Measurements from ENCODE around the gene IQGAP2. TPM values are rescaled to one million over a fixed set of nuclear protein-coding genes. Genes with fewer than 3 reads are reported as not detected.
"Not testable (repeated sequence)": the region's sequence is repeated elsewhere in the genome, so short reads cannot be mapped to it uniquely, and the experiment has no call there.

Gene IQGAP2
- total RNA-seq, 1 donor from 2014 or later: 8.8 TPM

- no peaks in the 10 kb centered on the region for H3K27me3 Mint-ChIP-seq
- H3K4me1 Mint-ChIP-seq: peaks cover 43% of the 10 kb centered on the region
- H3K4me3 Mint-ChIP-seq: peak overlapping the region; percentile 70
- no peaks in the 10 kb centered on the region for H3K9me3 Mint-ChIP-seq
- no peak for TF ChIP-seq CTCF (IDR thresholded peaks at IDR 0.05)
- ATAC-seq (ENCODE audit: low read depth) (no peak), DNase-seq (no peak)
- H3K27ac Mint-ChIP-seq: peak overlapping the region; percentile 82
- no peaks in the 10 kb centered on the region for H3K36me3 Mint-ChIP-seq (ENCODE audit: low read depth)
- POLR2A ChIA-PET: interaction anchor here (1.4 kb wide), 1 partner anchor 145 kb away, joined by 14 read pairs; the partner anchor contains the start of gene IQGAP2
- CTCF ChIA-PET: interaction anchor here (1.7 kb wide), 1 partner anchor 35 kb away, joined by 5 read pairs; no protein-coding TSS in a partner anchor
- intact Hi-C loops (cut with micrococcal nuclease): loop anchor here (1.0 to 10.0 kb wide), 3 partner anchors 8 to 833 kb away; partner anchors contain the start of gene POC5
Observed at GRCh38 chr5:76547891-76548524, 144.9 kb downstream of the IQGAP2 start.

GRCh38 chr5:76548525-76549229, 145.6 kb downstream of the IQGAP2 start:
- POLR2A ChIA-PET: no interaction called here
- Mint-ChIP-seq H3K4me1 (peaks cover 36% of the 10 kb centered on the region), H3K27ac (peak overlapping the region; percentile 82), H3K4me3 (no peak overlapping the region), H3K36me3 (ENCODE audit: low read depth) (no peaks in the 10 kb centered on the region), H3K27me3 (no peaks in the 10 kb centered on the region), H3K9me3 (no peaks in the 10 kb centered on the region)
- CTCF ChIA-PET: no interaction called here
- DNase-seq (no peak), ATAC-seq (ENCODE audit: low read depth) (no peak)
- intact Hi-C loops (cut with micrococcal nuclease): loop anchor here (10.0 kb wide), 1 partner anchor 834 kb away; the partner anchor contains the start of gene POC5
- TF ChIP-seq CTCF (IDR thresholded peaks at IDR 0.05): no peak

GRCh38 chr5:76550881-76551280, 147.8 kb downstream of the IQGAP2 start:
- ATAC-seq (ENCODE audit: low read depth); H3K36me3 Mint-ChIP-seq (ENCODE audit: low read depth); H3K9me3 Mint-ChIP-seq; H3K27ac Mint-ChIP-seq; POLR2A ChIA-PET; H3K27me3 Mint-ChIP-seq; H3K4me3 Mint-ChIP-seq; intact Hi-C loops (cut with micrococcal nuclease); CTCF ChIA-PET; DNase-seq: not testable (repeated sequence)
- H3K4me1 Mint-ChIP-seq: peaks cover 30% of the 10 kb centered on the region

- no peak for DNase-seq
- Mint-ChIP-seq H3K27me3 (no peaks in the 10 kb centered on the region), H3K27ac (no peak overlapping the region), H3K36me3 (ENCODE audit: low read depth) (no peaks in the 10 kb centered on the region), H3K9me3 (no peaks in the 10 kb centered on the region), H3K4me3 (no peak overlapping the region), H3K4me1 (peaks cover 27% of the 10 kb centered on the region)
- no peak for ATAC-seq (ENCODE audit: low read depth)
- intact Hi-C loops (cut with micrococcal nuclease): no loop called here
- ChIA-PET CTCF (no interaction called here), POLR2A (no interaction called here)
- TF ChIP-seq CTCF (IDR thresholded peaks at IDR 0.05): no peak
Observed at GRCh38 chr5:76552546-76552945, 149.5 kb downstream of the IQGAP2 start.

- H3K4me3 Mint-ChIP-seq: no peak overlapping the region
- ChIA-PET CTCF (no interaction called here), POLR2A (no interaction called here)
- TF ChIP-seq CTCF (IDR thresholded peaks at IDR 0.05): no peak
- DNase-seq (no peak), ATAC-seq (ENCODE audit: low read depth) (no peak)
- intact Hi-C loops (cut with micrococcal nuclease): no loop called here
- peaks cover 20% of the 10 kb centered on the region for H3K4me1 Mint-ChIP-seq
- H3K36me3 Mint-ChIP-seq (ENCODE audit: low read depth): no peaks in the 10 kb centered on the region
- H3K9me3 Mint-ChIP-seq: no peaks in the 10 kb centered on the region
- no peaks in the 10 kb centered on the region for H3K27me3 Mint-ChIP-seq
- no peak overlapping the region for H3K27ac Mint-ChIP-seq
Observed at GRCh38 chr5:76553251-76553650, 150.2 kb downstream of the IQGAP2 start.

All from activated B cell treated with CpG ODN at 0.5 μM for 24 hours (primary cell).